B cell (primary cell): ENCODE measurements around the gene IL20RB.

Experiments used
- EZH2 ChIP-seq: IDR thresholded peaks from 2 replicates; pipeline ENCODE4 v1.6.1; 2012; ENCODE audit warnings: borderline replicate concordance, low read depth, mild to moderate bottlenecking, moderate library complexity, low read length; ENCODE audit not compliant: insufficient read depth, poor library complexity, severe bottlenecking
- TF ChIP-seq, protein P1 (sequence below): fragments of 200-600 bp; IDR thresholded peaks from one replicate; pipeline ENCODE4 v1.8.0; 2022; ENCODE audit warnings: antibody characterized with exemption, mild to moderate bottlenecking

DNA sequence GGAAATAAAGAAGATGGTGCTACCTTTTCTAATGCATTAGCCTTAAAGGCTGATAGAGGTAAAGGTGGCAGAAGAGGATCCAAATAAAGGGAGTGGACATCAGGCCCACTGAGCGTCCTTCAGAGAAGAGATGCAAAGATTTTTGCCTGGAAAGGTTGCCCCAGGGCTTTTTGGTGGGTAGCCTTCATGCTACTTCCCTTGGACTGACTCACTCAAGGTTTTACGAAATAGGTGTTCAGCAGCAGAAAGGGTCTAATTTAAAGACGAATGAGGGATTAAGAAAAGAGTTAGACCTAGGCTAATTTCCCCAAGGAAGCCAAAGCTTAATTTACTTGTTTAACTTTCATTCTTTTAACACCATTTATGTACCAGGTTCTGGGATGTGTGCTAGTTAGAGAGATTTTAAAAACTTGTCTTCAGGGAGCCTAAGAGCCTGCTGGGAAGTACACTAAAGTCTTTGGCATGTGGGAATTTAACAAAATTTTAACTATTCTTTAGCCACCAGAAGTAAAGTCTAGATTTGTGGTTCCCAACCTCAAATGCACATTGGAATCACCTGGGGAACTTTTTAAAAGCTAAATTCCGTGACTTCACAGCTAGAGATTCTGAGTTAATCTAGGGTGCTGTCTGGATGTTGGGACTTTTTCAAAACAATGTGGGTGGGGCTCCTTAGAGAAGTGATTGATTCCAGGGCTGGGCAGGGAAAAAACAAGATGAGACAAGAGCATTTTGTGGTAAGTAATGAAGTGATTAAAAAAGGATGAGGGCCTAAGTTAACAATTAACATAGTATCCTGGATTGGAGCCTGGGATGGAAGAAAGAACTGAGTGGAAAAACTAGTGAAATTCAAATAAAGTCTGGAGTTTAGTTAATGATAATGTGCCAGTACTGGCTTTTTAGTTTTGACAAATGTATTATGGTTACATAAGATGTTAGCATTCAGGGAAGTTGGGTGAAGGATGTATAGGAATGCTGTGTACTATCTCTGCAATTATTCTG is 3.4 kb downstream of the IL20RB start:
- TF ChIP-seq, protein P1, sequence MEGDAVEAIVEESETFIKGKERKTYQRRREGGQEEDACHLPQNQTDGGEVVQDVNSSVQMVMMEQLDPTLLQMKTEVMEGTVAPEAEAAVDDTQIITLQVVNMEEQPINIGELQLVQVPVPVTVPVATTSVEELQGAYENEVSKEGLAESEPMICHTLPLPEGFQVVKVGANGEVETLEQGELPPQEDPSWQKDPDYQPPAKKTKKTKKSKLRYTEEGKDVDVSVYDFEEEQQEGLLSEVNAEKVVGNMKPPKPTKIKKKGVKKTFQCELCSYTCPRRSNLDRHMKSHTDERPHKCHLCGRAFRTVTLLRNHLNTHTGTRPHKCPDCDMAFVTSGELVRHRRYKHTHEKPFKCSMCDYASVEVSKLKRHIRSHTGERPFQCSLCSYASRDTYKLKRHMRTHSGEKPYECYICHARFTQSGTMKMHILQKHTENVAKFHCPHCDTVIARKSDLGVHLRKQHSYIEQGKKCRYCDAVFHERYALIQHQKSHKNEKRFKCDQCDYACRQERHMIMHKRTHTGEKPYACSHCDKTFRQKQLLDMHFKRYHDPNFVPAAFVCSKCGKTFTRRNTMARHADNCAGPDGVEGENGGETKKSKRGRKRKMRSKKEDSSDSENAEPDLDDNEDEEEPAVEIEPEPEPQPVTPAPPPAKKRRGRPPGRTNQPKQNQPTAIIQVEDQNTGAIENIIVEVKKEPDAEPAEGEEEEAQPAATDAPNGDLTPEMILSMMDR, result no peak
- TF ChIP-seq EZH2, result no peak
